Gastroesophageal sphincter (tissue), 3 donors: Measurements from ENCODE around the gene DIAPH2.

Experiments
- CTCF ChIP-seq, 4 experiments: fragments of 200-600 bp in 2 of 4; fragments of 450-650 bp in 2 of 4; sonication (generic) in 1 of 4; IDR thresholded peaks; one replicate each; pipeline ENCODE4 v1.5.1; 2017 to 2019; ENCODE audit warnings: antibody characterized with exemption in 4 of 4, mild to moderate bottlenecking in 2 of 4, moderate library complexity in 2 of 4
- POLR2AphosphoS5 ChIP-seq: sonication (generic); formaldehyde crosslinking; IDR thresholded peaks from one replicate; pipeline ENCODE4 v1.6.1; 2017; ENCODE audit warnings: antibody characterized with exemption

GRCh38 chrX:96792047-96792446 lies 107.4 kb downstream of the DIAPH2 start:
- TF ChIP-seq POLR2AphosphoS5 (no peak), CTCF (IDR thresholded peaks at IDR 0.05) (no peak)
